Pancreas (tissue), 10 donors: ENCODE results near the gene KCNC4. TPM values are rescaled to one million over a fixed set of nuclear protein-coding genes. Genes with fewer than 3 reads are reported as not detected.
A peak's percentile ranks its signal among the peaks of the same experiment; 100 is the strongest.

ENCODE experiments used
- ATAC-seq, 4 donors: fragments of 200-7000 bp; cut with Tn5 transposase; one replicate each; pipeline versions ENCODE4 v1.8.0 to v1.9.1; 2020; ENCODE audit warnings: mild to moderate bottlenecking in 4 of 4, moderate library complexity in 4 of 4
- DNase-seq, 6 donors: peaks; one replicate each; pipeline ENCODE4 v3.0.0-alpha.2; 2020
- FAIRE-seq: peaks from 2 replicates; lab custom pipeline; 2012; peaks lifted over from hg19 to GRCh38; lab: Jason Lieb, UNC
- H3K27ac ChIP-seq, 4 donors: fragments of 200-600 bp; sonication (generic); 1 replicate in 3 of 4; 2 replicates in 1 of 4; pipeline versions ENCODE4 v1.5.0 to v1.8.0; 2020
- H3K27me3 ChIP-seq, 4 donors: fragments of 200-600 bp; one replicate each; pipeline ENCODE4 v1.8.0; 2021
- H3K36me3 ChIP-seq, 3 donors: fragments of 200-600 bp; sonication (generic) in 1 of 3; one replicate each; pipeline versions ENCODE4 v1.5.0 to v1.8.0; 2020 to 2021
- H3K4me1 ChIP-seq, 3 donors: fragments of 200-600 bp; one replicate each; pipeline ENCODE4 v1.8.0; 2021
- H3K4me3 ChIP-seq, 4 donors: fragments of 200-600 bp; sonication (generic) in 2 of 4; one replicate each; pipeline versions ENCODE4 v1.5.0 to v1.8.0; 2020 to 2021
- H3K9me3 ChIP-seq, 4 donors: fragments of 200-600 bp; one replicate each; pipeline ENCODE4 v1.8.0; 2021
- CTCF ChIP-seq, 4 donors: fragments of 200-600 bp; sonication (generic) in 3 of 4; IDR thresholded peaks; one replicate each; pipeline versions ENCODE4 v1.5.0 to v1.8.0; 2021; ENCODE audit warnings: antibody characterized with exemption in 4 of 4
- WGBS, 2 donors: extraction: QIAGEN DNeasy Blood & Tissue Kit; methylation state at CpG; one replicate each; pipeline ENCODE4 v1.1.7; 2013; 5-methylcytosine and 5-hydroxymethylcytosine counted together
- intact Hi-C, 3 donors: fragments of 100-400 bp; cut with DNase I; formaldehyde crosslinking; loops; one replicate each; pipeline versions ENCODE4 v1.11.1 to v1.14.2; 2022
- polyA plus RNA-seq, 2 donors: library from polyadenylated mRNA; stranded (reverse); fragments of 200-250 nt; gene quantifications; one replicate each; pipeline ENCODE4 v1.2.3, GENCODE V29; 2013
- total RNA-seq, 6 donors: library from RNA; stranded (reverse); fragmentation: NEBNext Ultra II Directional in 4 of 6; extraction: Animal tissue kit (Norgen Biotek cat#: 25700) in 4 of 6; gene quantifications; one replicate each; pipeline versions ENCODE4 v1.2.1 to v1.2.4, GENCODE V29; 2021 to 2023
- donor health status: healthy with polysubstance abuse.
- donor health status: DM: no; HTN: no; CAD: no; lungs with moderate emphysema.
- donor health status: DM: no; HTN: no; CAD: no.
- donor health status: control.
- donor health status: control.
- donor health status: Bipolar disorder and iron deficiency.
- donor health status: DM: yes; HTN: yes; CAD: no.
- donor health status: DM: no; HTN: no; CAD: no.
- donor health status: DM: no; HTN: no; CAD: no.
- donor health status: DM: yes; HTN: yes; CAD: no.

Gene KCNC4
- total and polyA plus RNA-seq, 8 donors = 5.4 to 18.6 (median 9.5) TPM

- H3K4me1 ChIP-seq = no peaks in the 10 kb centered on the region
- ATAC-seq = peak in 2 of 4 donors; percentile 32 to 41
- peak in 3 of 6 donors; percentile 56 to 71 (median 59) for DNase-seq
- no peak for TF ChIP-seq CTCF (IDR thresholded peaks at IDR 0.05)
- WGBS, 2 donors = 43 to 47% methylated on average over 9 of the region's 9 CpGs
- no peak overlapping the region for H3K27ac ChIP-seq
- H3K36me3 ChIP-seq = no peaks in the 10 kb centered on the region
- FAIRE-seq = no peak
- no peak overlapping the region for H3K4me3 ChIP-seq
- no peaks in the 10 kb centered on the region for H3K27me3 ChIP-seq
- intact Hi-C loops = no loop called here
- H3K9me3 ChIP-seq = no peaks in the 10 kb centered on the region
These were observed 33.7 kb upstream of the KCNC4 start for GRCh38 chr1:110176299-110176956.

- FAIRE-seq = no peak
- no peaks in the 10 kb centered on the region for H3K27me3 ChIP-seq
- no peaks in the 10 kb centered on the region for H3K36me3 ChIP-seq
- no peak for ATAC-seq
- no peak for DNase-seq
- no peak for TF ChIP-seq CTCF (IDR thresholded peaks at IDR 0.05)
- H3K4me1 ChIP-seq = no peaks in the 10 kb centered on the region
- H3K9me3 ChIP-seq = no peaks in the 10 kb centered on the region
- intact Hi-C loops = no loop called here
- no peak overlapping the region for H3K4me3 ChIP-seq
- WGBS, 2 donors = 50 to 65% methylated on average over 4 of the region's 4 CpGs
- no peak overlapping the region for H3K27ac ChIP-seq
These were observed 32.3 kb upstream of the KCNC4 start for GRCh38 chr1:110177775-110178174.

GRCh38 chr1:110183642-110184167 lies 26.4 kb upstream of the KCNC4 start:
- no peaks in the 10 kb centered on the region for H3K9me3 ChIP-seq
- TF ChIP-seq CTCF (IDR thresholded peaks at IDR 0.05) = no peak
- FAIRE-seq (no peak), DNase-seq (peak in 1 of 6 donors; percentile 11), ATAC-seq (no peak)
- no peak overlapping the region for H3K4me3 ChIP-seq
- WGBS, 2 donors = 74 to 75% methylated on average over 12 of the region's 12 CpGs
- intact Hi-C loops = no loop called here
- H3K27ac ChIP-seq = no peak overlapping the region
- no peaks in the 10 kb centered on the region for H3K36me3 ChIP-seq
- no peaks in the 10 kb centered on the region for H3K4me1 ChIP-seq
- no peaks in the 10 kb centered on the region for H3K27me3 ChIP-seq

- Histone ChIP-seq H3K36me3 (no peaks in the 10 kb centered on the region), H3K9me3 (no peaks in the 10 kb centered on the region), H3K4me1 (no peaks in the 10 kb centered on the region), H3K27me3 (no peaks in the 10 kb centered on the region), H3K4me3 (no peak overlapping the region), H3K27ac (no peak overlapping the region)
- FAIRE-seq (no peak), ATAC-seq (no peak), DNase-seq (peak in 1 of 6 donors; percentile 32)
- intact Hi-C loops = no loop called here
- TF ChIP-seq CTCF (IDR thresholded peaks at IDR 0.05) = no peak
- 56 to 68% methylated on average over 5 of the region's 5 CpGs for WGBS, 2 donors
These were observed 25.7 kb upstream of the KCNC4 start for GRCh38 chr1:110184446-110184845.

GRCh38 chr1:110185181-110185580 lies 24.9 kb upstream of the KCNC4 start:
- FAIRE-seq (no peak), ATAC-seq (peak in 2 of 4 donors; percentile 66 to 72), DNase-seq (peak in 1 of 6 donors; percentile 55)
- H3K27ac ChIP-seq = no peak overlapping the region
- no peaks in the 10 kb centered on the region for H3K27me3 ChIP-seq
- H3K36me3 ChIP-seq = no peaks in the 10 kb centered on the region
- intact Hi-C loops = no loop called here
- WGBS, 2 donors = 45 to 57% methylated on average over 10 of the region's 10 CpGs
- no peaks in the 10 kb centered on the region for H3K9me3 ChIP-seq
- TF ChIP-seq CTCF (IDR thresholded peaks at IDR 0.05) = no peak
- no peak overlapping the region for H3K4me3 ChIP-seq
- no peaks in the 10 kb centered on the region for H3K4me1 ChIP-seq
